ENCODE data around the gene CDC20. TPM values are rescaled to one million over a fixed set of nuclear protein-coding genes. Genes with fewer than 3 reads are reported as not detected.
A peak's percentile ranks its signal among the peaks of the same experiment; 100 is the strongest.

Gene CDC20
- total and polyA plus RNA-seq, 7 donors, result 0.25 to 1.9 (median 1.1) TPM; not detected in 2

- Histone ChIP-seq H3K4me1 (peaks cover 29% of the 10 kb centered on the region), H3K27ac (peak within 1 kb of the TSS; percentile 90), H3K4me3 (peak within 1 kb of the TSS; percentile 91), H3K27me3 (ENCODE audit: insufficient read depth in 3 of 3, low read length in 2 of 3) (no peaks in the 10 kb centered on the region), H3K9me3 (no peaks in the 10 kb centered on the region), H3K36me3 (ENCODE audit: insufficient read depth in 1 of 2, low read depth in 1 of 2) (peaks cover 19 to 50% of the 10 kb centered on the region in 2 donors)
- intact Hi-C loops (cut with DNase I), result loop anchor here in 1 of 2 donors (10.0 kb wide), 1 partner anchor 165 kb away; no protein-coding TSS in a partner anchor
- TF ChIP-seq CTCF (IDR thresholded peaks at IDR 0.05), result no peak
- 0 to 1% (median 0%) methylated on average over 56 to 65 of the region's 65 CpGs for WGBS, 3 donors
- ATAC-seq, result peak; percentile 99 to 100 (median 100)
- DNase-seq, result peak; percentile 95 to 97
Observed at GRCh38 chr1:43389326-43390313, 30.8 kb downstream of the CDC20 start, which contains the start of the genes MED8 and SZT2. TSS of gene MED8 (minus strand) at chr1:43389800. CDS start at chr1:43389764, 36 bp downstream. TSS of gene SZT2 (plus strand) at chr1:43389899. CDS start at chr1:43389969, 70 bp downstream.

- intact Hi-C loops (cut with DNase I), result no loop called here
- Histone ChIP-seq H3K27ac (no peak overlapping the region), H3K36me3 (ENCODE audit: insufficient read depth in 1 of 2, low read depth in 1 of 2) (peaks cover 1 to 43% of the 10 kb centered on the region in 2 donors), H3K4me1 (peaks cover 25% of the 10 kb centered on the region), H3K4me3 (no peak overlapping the region), H3K27me3 (ENCODE audit: insufficient read depth in 3 of 3, low read length in 2 of 3) (no peaks in the 10 kb centered on the region), H3K9me3 (no peaks in the 10 kb centered on the region)
- ATAC-seq (no peak), DNase-seq (no peak)
- WGBS, 3 donors, result 64 to 68% (median 66%) methylated on average over 3 of the region's 3 CpGs
- no peak for TF ChIP-seq CTCF (IDR thresholded peaks at IDR 0.05)
Observed at GRCh38 chr1:43392702-43393101, 33.9 kb downstream of the CDC20 start.

- peaks cover 5 to 46% of the 10 kb centered on the region in 2 donors for H3K36me3 ChIP-seq (ENCODE audit: insufficient read depth in 1 of 2, low read depth in 1 of 2)
- H3K4me3 ChIP-seq, result no peak overlapping the region
- intact Hi-C loops (cut with DNase I), result no loop called here
- H3K9me3 ChIP-seq, result no peaks in the 10 kb centered on the region
- WGBS, 3 donors, result 84 to 90% (median 89%) methylated on average over 4 of the region's 4 CpGs
- no peaks in the 10 kb centered on the region for H3K27me3 ChIP-seq (ENCODE audit: insufficient read depth in 3 of 3, low read length in 2 of 3)
- ATAC-seq (no peak), DNase-seq (no peak)
- TF ChIP-seq CTCF (IDR thresholded peaks at IDR 0.05), result no peak
- H3K27ac ChIP-seq, result no peak overlapping the region
- H3K4me1 ChIP-seq, result peaks cover 8% of the 10 kb centered on the region
Observed at GRCh38 chr1:43395523-43395922, 36.7 kb downstream of the CDC20 start.

- Histone ChIP-seq H3K27me3 (ENCODE audit: insufficient read depth in 3 of 3, low read length in 2 of 3) (no peaks in the 10 kb centered on the region), H3K9me3 (no peaks in the 10 kb centered on the region)
Observed at GRCh38 chr1:43396059-43396458, 37.3 kb downstream of the CDC20 start.

More at GRCh38 chr1:43396059-43396458, 37.3 kb downstream of the CDC20 start:
- intact Hi-C loops (cut with DNase I), result no loop called here
- ATAC-seq (no peak), DNase-seq (no peak)
- Histone ChIP-seq H3K4me3 (no peak overlapping the region), H3K4me1 (peaks cover 3% of the 10 kb centered on the region), H3K36me3 (ENCODE audit: insufficient read depth in 1 of 2, low read depth in 1 of 2) (peaks cover 5 to 47% of the 10 kb centered on the region in 2 donors), H3K27ac (no peak overlapping the region)
- WGBS, 3 donors, result 64 to 84% (median 69%) methylated on average over 1 of the region's 1 CpG
- no peak for TF ChIP-seq CTCF (IDR thresholded peaks at IDR 0.05)
